ENCODE data around the gene TTBK1.

Gene TTBK1

GRCh38 chr6:43303751-43304331, 60.6 kb downstream of the TTBK1 start:
- TF ChIP-seq, protein P1, sequence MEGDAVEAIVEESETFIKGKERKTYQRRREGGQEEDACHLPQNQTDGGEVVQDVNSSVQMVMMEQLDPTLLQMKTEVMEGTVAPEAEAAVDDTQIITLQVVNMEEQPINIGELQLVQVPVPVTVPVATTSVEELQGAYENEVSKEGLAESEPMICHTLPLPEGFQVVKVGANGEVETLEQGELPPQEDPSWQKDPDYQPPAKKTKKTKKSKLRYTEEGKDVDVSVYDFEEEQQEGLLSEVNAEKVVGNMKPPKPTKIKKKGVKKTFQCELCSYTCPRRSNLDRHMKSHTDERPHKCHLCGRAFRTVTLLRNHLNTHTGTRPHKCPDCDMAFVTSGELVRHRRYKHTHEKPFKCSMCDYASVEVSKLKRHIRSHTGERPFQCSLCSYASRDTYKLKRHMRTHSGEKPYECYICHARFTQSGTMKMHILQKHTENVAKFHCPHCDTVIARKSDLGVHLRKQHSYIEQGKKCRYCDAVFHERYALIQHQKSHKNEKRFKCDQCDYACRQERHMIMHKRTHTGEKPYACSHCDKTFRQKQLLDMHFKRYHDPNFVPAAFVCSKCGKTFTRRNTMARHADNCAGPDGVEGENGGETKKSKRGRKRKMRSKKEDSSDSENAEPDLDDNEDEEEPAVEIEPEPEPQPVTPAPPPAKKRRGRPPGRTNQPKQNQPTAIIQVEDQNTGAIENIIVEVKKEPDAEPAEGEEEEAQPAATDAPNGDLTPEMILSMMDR (IDR thresholded peaks at IDR 0.05; ENCODE audit: insufficient read depth, low read depth, low read length, missing control alignments): no peak
- no peak for DNase-seq (ENCODE audit: low read depth)
- H3K4me3 ChIP-seq (ENCODE audit: low read depth, low read length): no peak overlapping the region

- DNase-seq (ENCODE audit: low read depth): no peak
- no peak overlapping the region for H3K4me3 ChIP-seq (ENCODE audit: low read depth, low read length)
- TF ChIP-seq, protein P1 (IDR thresholded peaks at IDR 0.05; ENCODE audit: insufficient read depth, low read depth, low read length, missing control alignments): no peak
Measured at GRCh38 chr6:43304361-43304760, 61.1 kb downstream of the TTBK1 start.

GRCh38 chr6:43304882-43305281, 61.6 kb downstream of the TTBK1 start:
- TF ChIP-seq, protein P1 (IDR thresholded peaks at IDR 0.05; ENCODE audit: insufficient read depth, low read depth, low read length, missing control alignments): no peak
- H3K4me3 ChIP-seq (ENCODE audit: low read depth, low read length): no peak overlapping the region
- no peak for DNase-seq (ENCODE audit: low read depth)

DNA sequence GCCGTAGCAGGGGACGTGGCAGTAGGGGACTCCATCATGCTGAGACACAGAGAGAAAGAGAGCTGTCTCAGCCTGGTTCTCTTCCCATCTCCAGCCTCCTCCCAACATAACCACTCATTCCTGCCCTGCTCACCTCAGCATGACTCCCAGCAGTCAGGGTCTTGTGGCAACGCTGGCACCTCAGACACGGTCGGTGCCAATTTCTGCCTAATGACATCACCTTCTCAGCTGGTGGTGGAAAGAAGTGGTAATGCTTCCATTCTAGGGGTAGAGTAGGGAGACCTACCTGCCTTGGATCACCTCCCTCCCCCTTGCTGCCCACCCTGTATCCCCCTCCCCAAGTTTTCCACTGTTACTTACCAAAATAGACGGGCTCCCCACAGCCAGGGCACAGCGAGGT, 62.8 kb downstream of the TTBK1 start:
- DNase-seq (ENCODE audit: low read depth): no peak
- no peak overlapping the region for H3K4me3 ChIP-seq (ENCODE audit: low read depth, low read length)
- TF ChIP-seq, protein P1 (IDR thresholded peaks at IDR 0.05; ENCODE audit: insufficient read depth, low read depth, low read length, missing control alignments): no peak

DNA sequence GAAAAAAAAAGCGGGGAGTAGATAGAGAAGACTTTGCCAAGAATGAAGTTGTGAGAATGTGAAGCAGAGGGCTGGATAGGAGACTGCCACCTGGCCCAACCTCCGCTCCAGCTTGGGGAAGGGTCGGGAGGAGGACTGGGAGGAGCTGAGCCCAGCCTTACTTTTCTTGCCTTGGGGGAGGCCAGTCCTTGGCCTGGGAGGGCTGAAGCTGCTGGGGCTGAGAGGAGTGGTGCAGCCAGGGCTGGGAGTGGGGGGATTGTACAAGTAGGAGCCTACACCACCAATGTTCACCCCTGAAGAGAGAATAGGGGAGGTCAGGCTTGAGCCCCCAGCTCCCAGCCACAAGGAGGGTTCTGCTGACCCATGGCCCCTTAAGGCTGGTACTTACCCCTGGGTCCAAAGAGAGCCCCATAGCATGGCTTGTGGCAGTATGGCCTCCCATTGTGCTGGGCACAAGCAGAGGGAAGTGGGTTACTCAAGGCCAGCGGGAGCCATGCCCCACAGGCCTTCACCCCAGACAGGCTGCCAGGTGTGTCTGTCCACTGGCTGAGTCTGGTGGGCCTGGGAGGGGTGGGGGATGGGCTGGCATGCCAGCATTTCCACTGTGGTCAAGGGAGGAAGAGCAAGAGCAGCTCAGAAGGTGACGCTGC, 64.3 kb downstream of the TTBK1 start:
- no peak for DNase-seq (ENCODE audit: low read depth)
- no peak overlapping the region for H3K4me3 ChIP-seq (ENCODE audit: low read depth, low read length)
- TF ChIP-seq, protein P1 (IDR thresholded peaks at IDR 0.05; ENCODE audit: insufficient read depth, low read depth, low read length, missing control alignments): no peak

GRCh38 chr6:43308101-43308989, 65.1 kb downstream of the TTBK1 start, which contains the start of gene CRIP3:
Gene CRIP3, minus strand, starts transcription at chr6:43308826. Its CDS starts 34 bp downstream, at chr6:43308792.
- peak within 1 kb of the TSS; percentile 57 for H3K4me3 ChIP-seq (ENCODE audit: low read depth, low read length)
- DNase-seq (ENCODE audit: low read depth): peak; percentile 71

More at GRCh38 chr6:43308101-43308989, 65.1 kb downstream of the TTBK1 start, which contains the start of gene CRIP3:
- TF ChIP-seq, protein P1 (IDR thresholded peaks at IDR 0.05; ENCODE audit: insufficient read depth, low read depth, low read length, missing control alignments): peak; percentile 68

Data from GM12865 (cell line).